Keratinocyte (primary cell): ENCODE results near the gene OTOA. TPM values are rescaled to one million over a fixed set of nuclear protein-coding genes. Genes with fewer than 3 reads are reported as not detected.

Experiments used
- DNase-seq: peaks from one replicate; pipeline ENCODE4 v3.0.0-alpha.2; 2011; ENCODE audit warnings: low read depth, missing footprints, low spot score
- FAIRE-seq: peaks from 2 replicates; lab custom pipeline; 2011; peaks lifted over from hg19 to GRCh38; lab: Jason Lieb, UNC
- H2AFZ ChIP-seq: 2 replicates; pipeline ENCODE4 v1.6.0; 2012; ENCODE audit warnings: low read length, control low read depth, inconsistent platforms; ENCODE audit not compliant: control insufficient read depth
- H3K27ac ChIP-seq: 2 replicates; pipeline ENCODE4 v1.5.1; 2011; ENCODE audit warnings: low read length; ENCODE audit not compliant: control insufficient read depth, insufficient read depth
- H3K27me3 ChIP-seq: 3 replicates; pipeline ENCODE4 v1.6.0; 2011; ENCODE audit warnings: low read length; ENCODE audit not compliant: control insufficient read depth, insufficient read depth; ENCODE audit errors: extremely low read depth
- H3K36me3 ChIP-seq, 2 experiments: 2 replicates in 1 of 2; 3 replicates in 1 of 2; pipeline ENCODE4 v1.5.1; 2011; ENCODE audit warnings: low read length in 2 of 2, mild to moderate bottlenecking in 1 of 2; ENCODE audit not compliant: control insufficient read depth in 2 of 2, insufficient read depth in 2 of 2; ENCODE audit errors: extremely low read depth in 1 of 2
- H3K4me1 ChIP-seq: 3 replicates; pipeline ENCODE4 v1.5.1; 2011; ENCODE audit warnings: low read length; ENCODE audit not compliant: control insufficient read depth, insufficient read depth; ENCODE audit errors: extremely low read depth
- H3K4me2 ChIP-seq: 3 replicates; pipeline ENCODE4 v1.6.0; 2011; ENCODE audit warnings: low read depth, low read length; ENCODE audit not compliant: control insufficient read depth, insufficient read depth; ENCODE audit errors: extremely low read depth
- H3K4me3 ChIP-seq, 3 experiments: fragments of 200-600 bp in 1 of 3; sonication (generic) in 1 of 3; 2 replicates in 2 of 3; 3 replicates in 1 of 3; pipeline ENCODE4 v1.5.1; 2011 to 2016; ENCODE audit warnings: low read length in 3 of 3, mild to moderate bottlenecking in 3 of 3, control low read depth in 2 of 3, inconsistent platforms in 1 of 3, low read depth in 1 of 3, mixed read lengths in 1 of 3, mixed run types in 1 of 3, moderate library complexity in 1 of 3; ENCODE audit not compliant: control insufficient read depth in 2 of 3, insufficient read depth in 2 of 3; ENCODE audit errors: extremely low read depth in 1 of 3
- H3K79me2 ChIP-seq: 2 replicates; pipeline ENCODE4 v1.6.0; 2012; ENCODE audit warnings: low read length; ENCODE audit not compliant: control insufficient read depth, insufficient read depth
- H3K9ac ChIP-seq: 3 replicates; pipeline ENCODE4 v1.6.0; 2011; ENCODE audit warnings: low read length; ENCODE audit not compliant: control insufficient read depth, insufficient read depth; ENCODE audit errors: extremely low read depth
- H3K9me1 ChIP-seq: 3 replicates; pipeline ENCODE4 v1.6.0; 2011; ENCODE audit warnings: low read length; ENCODE audit not compliant: control insufficient read depth, insufficient read depth; ENCODE audit errors: extremely low read depth
- H3K9me3 ChIP-seq: 2 replicates; pipeline ENCODE4 v1.5.1; 2012; ENCODE audit warnings: low read depth, low read length; ENCODE audit not compliant: control insufficient read depth
- H4K20me1 ChIP-seq: 3 replicates; pipeline ENCODE4 v1.6.0; 2011; ENCODE audit warnings: low read length; ENCODE audit not compliant: control insufficient read depth, insufficient read depth; ENCODE audit errors: extremely low read depth
- EZH2 ChIP-seq: IDR thresholded peaks from one replicate; pipeline ENCODE4 v1.6.1; 2012; ENCODE audit warnings: inconsistent platforms, mild to moderate bottlenecking, low read length, moderate library complexity
- dilution Hi-C: fragments of 300-500 bp; cut with MboI; formaldehyde crosslinking; loops from one replicate; pipeline ENCODE4 v1.7.0; 2020; ENCODE audit warnings: low sequenced_read_pairs; ENCODE audit not compliant: extremely low pct_ligation_motif_present
- polyA minus RNA-seq, 3 experiments: library from RNA; depleted of rRNA, polyadenylated mRNA; stranded (reverse); fragments of >200 nt; gene quantifications; 1 replicate in 1 of 3; 2 replicates in 1 of 3; 3 replicates in 1 of 3; pipeline ENCODE4 v1.2.3, GENCODE V29; 2011
- polyA plus RNA-seq, 5 experiments: library from polyadenylated mRNA; depleted of rRNA in 3 of 5; stranded (reverse) in 3 of 5; stranded (forward) in 1 of 5; unstranded in 1 of 5; fragments of >200 nt; gene quantifications; 1 replicate in 1 of 5; 2 replicates in 3 of 5; 3 replicates in 1 of 5; pipeline versions ENCODE4 v1.2.1 to v1.2.3, GENCODE V29; 2011 to 2012; ENCODE audit warnings: missing spikeins in 2 of 5, low read depth in 1 of 5, low replicate concordance in 1 of 5
- TF ChIP-seq, protein P1 (sequence below), 3 experiments: IDR thresholded peaks in 1 of 3; conservative IDR thresholded peaks in 1 of 3; optimal IDR thresholded peaks in 1 of 3; 2 replicates in 2 of 3; 3 replicates in 1 of 3; pipeline versions ENCODE3 to v1.5.1; 2011; ENCODE audit warnings: low read length in 3 of 3, mild to moderate bottlenecking in 3 of 3, moderate library complexity in 2 of 3, control low read depth in 1 of 3, inconsistent platforms in 1 of 3; ENCODE audit not compliant: insufficient read depth in 2 of 3; ENCODE audit errors: extremely low read depth in 1 of 3

The OTOA gene
- polyA plus RNA-seq (0.04 TPM in 1 of 3 replicates, not detected in the others), polyA minus RNA-seq (0.16 to 0.26 TPM in 2 of 3 replicates, not detected in the other)
- polyA plus RNA-seq (2011; ENCODE audit: low read depth), result not detected
- 0.03 TPM in 1 of 2 replicates, not detected in the other for polyA plus RNA-seq (2011; cell fraction: cytosol; rRNA removed)
- polyA plus RNA-seq (2011; cell fraction: nucleus; rRNA removed), result 0.14 and 0.15 TPM in 2 replicates
- 0.08 TPM in 1 of 2 replicates, not detected in the other for polyA plus RNA-seq (2012; ENCODE audit: low replicate concordance)
- not detected for polyA minus RNA-seq (2011; cell fraction: cytosol; rRNA and poly(A)+ RNA removed)
- 0.32 and 1.0 TPM in 2 replicates for polyA minus RNA-seq (2011; cell fraction: nucleus; rRNA and poly(A)+ RNA removed)

GRCh38 chr16:21663889-21664647 lies at the start of gene OTOA:
TSS of gene OTOA (plus strand) at chr16:21663968. CDS start at chr16:21678515, 14,547 bp downstream.
- no peaks in the 10 kb centered on the region for H4K20me1 ChIP-seq
- no peak within 1 kb of the TSS for H3K9ac ChIP-seq
- dilution Hi-C loops, result no loop called here
- no peaks in the 10 kb centered on the region for H3K79me2 ChIP-seq
- FAIRE-seq (no peak), DNase-seq (no peak)
- peak within 1 kb of the TSS in 2 of 3 experiments; percentile 8 to 34 for H3K4me3 ChIP-seq
- H2AFZ ChIP-seq, result peak within 1 kb of the TSS; percentile 42
- H3K27ac ChIP-seq, result no peak within 1 kb of the TSS
- H3K36me3 ChIP-seq, result no peaks in the 10 kb centered on the region
- no peaks in the 10 kb centered on the region for H3K9me1 ChIP-seq
- H3K9me3 ChIP-seq, result no peaks in the 10 kb centered on the region
- TF ChIP-seq, protein P1, sequence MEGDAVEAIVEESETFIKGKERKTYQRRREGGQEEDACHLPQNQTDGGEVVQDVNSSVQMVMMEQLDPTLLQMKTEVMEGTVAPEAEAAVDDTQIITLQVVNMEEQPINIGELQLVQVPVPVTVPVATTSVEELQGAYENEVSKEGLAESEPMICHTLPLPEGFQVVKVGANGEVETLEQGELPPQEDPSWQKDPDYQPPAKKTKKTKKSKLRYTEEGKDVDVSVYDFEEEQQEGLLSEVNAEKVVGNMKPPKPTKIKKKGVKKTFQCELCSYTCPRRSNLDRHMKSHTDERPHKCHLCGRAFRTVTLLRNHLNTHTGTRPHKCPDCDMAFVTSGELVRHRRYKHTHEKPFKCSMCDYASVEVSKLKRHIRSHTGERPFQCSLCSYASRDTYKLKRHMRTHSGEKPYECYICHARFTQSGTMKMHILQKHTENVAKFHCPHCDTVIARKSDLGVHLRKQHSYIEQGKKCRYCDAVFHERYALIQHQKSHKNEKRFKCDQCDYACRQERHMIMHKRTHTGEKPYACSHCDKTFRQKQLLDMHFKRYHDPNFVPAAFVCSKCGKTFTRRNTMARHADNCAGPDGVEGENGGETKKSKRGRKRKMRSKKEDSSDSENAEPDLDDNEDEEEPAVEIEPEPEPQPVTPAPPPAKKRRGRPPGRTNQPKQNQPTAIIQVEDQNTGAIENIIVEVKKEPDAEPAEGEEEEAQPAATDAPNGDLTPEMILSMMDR (optimal IDR thresholded peaks at IDR 0.05 in 1 of 3, IDR thresholded peaks at IDR 0.05 in 1 of 3, conservative IDR thresholded peaks at IDR 0.05 in 1 of 3; ENCODE audit: extremely low read depth in 1 of 3, insufficient read depth in 2 of 3, low read length in 3 of 3), result no peak
- TF ChIP-seq EZH2, result no peak
- no peaks in the 10 kb centered on the region for H3K27me3 ChIP-seq
- peak within 1 kb of the TSS; percentile 53 for H3K4me2 ChIP-seq
- no peaks in the 10 kb centered on the region for H3K4me1 ChIP-seq

- H3K79me2 ChIP-seq, result peaks cover 57% of the 10 kb centered on the region
- dilution Hi-C loops, result no loop called here
- FAIRE-seq, result no peak
These were observed 48.9 kb upstream of the OTOA start for GRCh38 chr16:21614896-21615295.

More at GRCh38 chr16:21614896-21615295, 48.9 kb upstream of the OTOA start:
- Histone ChIP-seq H4K20me1 (no peaks in the 10 kb centered on the region), H3K36me3 (peaks cover 0 to 3% of the 10 kb centered on the region in 2 experiments), H3K4me1 (peaks cover 14% of the 10 kb centered on the region), H3K4me3 (no peak overlapping the region), H3K27me3 (no peaks in the 10 kb centered on the region), H3K9me3 (no peaks in the 10 kb centered on the region), H3K4me2 (no peak overlapping the region), H3K9me1 (peaks cover 6% of the 10 kb centered on the region), H3K9ac (no peak overlapping the region), H2AFZ (no peak overlapping the region), H3K27ac (no peak overlapping the region)
- TF ChIP-seq, protein P1 (optimal IDR thresholded peaks at IDR 0.05 in 1 of 3, IDR thresholded peaks at IDR 0.05 in 1 of 3, conservative IDR thresholded peaks at IDR 0.05 in 1 of 3; ENCODE audit: extremely low read depth in 1 of 3, insufficient read depth in 2 of 3, low read length in 3 of 3), result no peak
- TF ChIP-seq EZH2, result no peak
- DNase-seq, result no peak
